Stimulated activated CD4-positive, alpha-beta T cell treated with anti-CD3 and anti-CD28 coated beads, Interleukin-12 subunit alpha, Interleukin-12 subunit beta, amount 100 ng/mL, for 48 hours (primary cell): ENCODE results near the gene PIRT.

Source experiments
- DNase-seq, 3 donors: peaks; one replicate each; pipeline ENCODE4 v3.0.0-alpha.2; 2020; ENCODE audit warnings: low read depth in 2 of 3, low spot score in 1 of 3

Gene PIRT

DNA sequence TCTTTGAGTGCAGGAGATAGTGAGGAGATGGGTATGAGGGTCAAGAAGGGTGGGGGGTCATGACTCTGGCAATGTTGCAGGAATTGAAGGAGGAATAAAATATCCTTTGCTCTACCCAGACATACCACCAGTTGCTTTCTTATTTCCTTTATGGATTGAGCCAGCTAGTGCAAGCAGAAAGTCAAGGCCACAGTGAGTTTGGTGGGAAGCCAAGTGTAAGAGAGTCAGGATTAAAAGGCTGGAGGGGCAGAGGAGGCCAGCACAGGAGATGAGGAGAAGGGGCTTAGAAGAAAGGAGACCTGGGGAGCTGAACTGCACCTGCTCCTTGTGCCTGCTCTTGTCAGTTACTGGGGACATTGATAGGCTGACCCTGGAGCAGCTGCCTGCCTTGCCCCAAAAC lies 16.1 kb downstream of the PIRT start:
- no peak for DNase-seq

DNA sequence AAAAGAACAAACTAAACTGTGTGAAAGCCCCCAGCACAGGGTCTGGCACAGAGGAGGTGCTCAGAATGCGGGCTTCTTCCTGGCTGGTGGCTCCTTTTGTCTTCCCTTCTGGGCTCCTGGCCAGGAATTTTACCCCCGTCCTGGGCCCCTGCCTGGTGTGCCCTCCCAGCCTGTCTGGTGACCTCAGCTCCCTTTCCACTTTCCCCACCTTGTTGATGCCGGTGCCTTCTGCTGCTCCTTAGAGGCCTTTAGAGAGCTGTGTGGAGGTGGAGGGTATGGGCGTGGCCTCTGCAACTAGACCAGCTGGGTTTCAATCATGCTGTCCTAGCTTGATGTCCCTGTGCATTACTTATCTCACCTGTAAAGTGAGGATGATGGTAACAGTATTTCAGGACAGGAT lies 16.8 kb downstream of the PIRT start:
- no peak for DNase-seq

GRCh38 chr17:10815319-10815718 lies 22.6 kb downstream of the PIRT start:
- no peak for DNase-seq

DNA sequence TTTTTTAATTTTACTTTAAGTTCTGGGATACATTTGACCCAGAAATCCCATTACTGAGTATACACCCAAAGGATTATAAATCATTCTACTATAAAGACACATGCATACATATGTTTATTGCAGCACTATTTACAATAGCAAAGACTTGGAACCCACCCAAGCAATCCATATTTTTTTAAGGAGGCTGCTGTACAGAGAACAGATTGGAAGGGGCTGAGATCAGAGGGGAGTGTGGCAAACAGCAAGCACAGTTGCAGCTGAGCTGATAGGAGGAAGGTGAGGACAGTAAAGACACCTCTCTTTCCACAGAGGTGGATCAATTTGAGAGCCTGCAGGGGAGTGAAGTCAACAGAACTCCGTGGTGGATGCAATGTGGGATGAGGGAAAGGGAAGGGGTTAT lies 23.8 kb downstream of the PIRT start:
- no peak for DNase-seq

DNA sequence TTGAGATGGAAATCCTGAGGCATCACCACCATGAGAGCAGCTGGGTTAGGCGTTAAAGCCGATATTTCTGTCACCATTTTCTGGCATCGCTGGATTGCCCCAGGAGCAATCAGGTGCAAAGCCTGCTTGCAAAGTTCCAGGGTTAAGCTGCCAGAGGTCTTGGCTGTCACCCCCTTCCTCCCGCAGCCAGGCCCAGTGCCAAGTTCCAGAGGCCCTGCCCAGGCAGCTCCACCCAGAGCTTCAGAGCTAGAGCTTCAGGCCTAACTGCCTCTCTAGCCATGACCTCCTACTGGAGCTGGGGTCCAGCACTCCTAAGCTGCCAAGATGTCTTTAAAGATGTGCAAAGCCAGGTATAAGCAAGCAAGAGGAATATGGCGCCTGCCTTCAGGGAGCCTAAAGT lies 25.2 kb downstream of the PIRT start:
- no peak for DNase-seq

- DNase-seq: no peak
Measured at GRCh38 chr17:10809605-10810004, 28.3 kb downstream of the PIRT start.

- no peak for DNase-seq
Measured at GRCh38 chr17:10807704-10808128, 30.2 kb downstream of the PIRT start.

DNA sequence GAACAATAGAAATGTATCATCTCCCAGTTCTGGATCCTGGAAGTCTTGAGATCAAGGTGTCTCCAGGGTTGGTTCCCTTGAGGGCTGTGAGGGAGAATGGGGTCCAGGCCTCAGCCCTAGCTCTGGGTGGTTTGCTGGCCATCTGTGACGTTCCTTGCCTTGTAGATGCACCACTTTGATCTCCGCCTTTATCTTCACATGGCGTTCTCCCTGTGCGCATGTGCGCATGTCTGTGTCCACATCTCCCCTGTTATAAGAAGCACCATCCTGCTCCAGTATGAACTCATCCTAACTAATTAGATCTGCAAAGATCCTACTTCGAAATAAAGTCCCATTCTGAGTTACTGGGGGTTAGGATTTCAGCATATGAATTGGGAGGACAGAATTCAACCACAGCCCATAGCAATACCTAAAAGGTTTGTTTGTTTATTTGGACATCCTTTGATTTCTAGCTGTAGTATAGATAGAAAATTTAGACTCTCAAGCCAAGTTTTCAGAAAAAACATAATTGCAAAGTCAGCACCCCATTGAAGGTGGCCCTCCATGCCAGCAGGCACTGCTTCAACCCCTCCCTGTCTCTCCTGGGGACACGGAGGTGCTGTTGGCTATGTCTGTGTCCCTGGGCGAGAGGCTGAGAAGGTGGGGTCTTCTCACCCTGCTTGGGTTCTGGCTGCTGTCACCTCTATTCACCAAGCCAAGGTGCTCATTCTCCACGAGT lies 31.2 kb downstream of the PIRT start:
- no peak for DNase-seq

GRCh38 chr17:10805911-10806310 lies 32.0 kb downstream of the PIRT start:
- DNase-seq: no peak

DNA sequence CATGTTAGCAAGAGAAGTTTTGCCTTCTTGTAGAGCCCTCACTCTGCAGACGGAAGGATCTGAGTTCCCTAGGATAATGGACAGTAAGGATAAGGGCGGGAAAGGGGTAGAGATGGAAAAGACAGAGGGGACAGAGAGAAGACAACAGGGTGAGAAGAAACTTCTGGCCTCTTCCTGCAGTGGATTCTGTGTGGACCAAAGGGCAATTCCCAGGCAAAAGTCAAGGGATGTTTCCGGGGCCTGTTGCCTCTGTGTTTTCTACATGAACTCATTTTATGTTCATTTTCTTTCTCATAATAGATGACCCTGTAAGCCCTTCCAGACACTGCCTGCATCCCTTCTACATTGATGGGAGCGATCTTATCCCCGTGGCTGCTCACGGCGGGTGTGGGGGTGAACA lies 33.3 kb downstream of the PIRT start:
- DNase-seq: no peak

GRCh38 chr17:10803830-10804475 lies 33.9 kb downstream of the PIRT start, which contains the start of gene TMEM238L:
Gene TMEM238L, minus strand, starts transcription at chr17:10804099. Its CDS starts 136 bp downstream, at chr17:10803963.
- no peak for DNase-seq

DNA sequence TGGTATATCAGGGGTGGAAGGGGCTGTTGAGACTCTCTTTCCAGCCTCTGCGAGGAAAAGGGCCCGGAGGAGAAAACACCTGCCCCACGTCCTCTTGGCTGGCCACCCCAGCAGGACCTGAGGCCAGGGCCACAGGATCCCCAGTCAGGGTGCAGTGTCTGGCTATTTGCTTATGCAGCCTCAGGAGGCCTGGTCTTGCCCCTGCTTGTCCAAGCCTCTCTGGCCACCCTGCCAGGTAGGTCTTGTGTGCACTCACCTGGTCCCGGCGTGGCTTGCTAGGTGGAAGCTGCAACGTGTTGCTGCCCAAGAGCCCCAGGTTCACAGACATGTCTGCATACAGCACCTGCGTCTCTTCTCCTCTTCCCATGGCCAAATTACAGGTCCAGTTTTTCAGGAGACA lies 34.5 kb downstream of the PIRT start:
- no peak for DNase-seq

- no peak for DNase-seq
Measured at GRCh38 chr17:10802496-10803284, 35.2 kb downstream of the PIRT start.

GRCh38 chr17:10799407-10799806 lies 38.5 kb downstream of the PIRT start:
- DNase-seq: no peak

DNA sequence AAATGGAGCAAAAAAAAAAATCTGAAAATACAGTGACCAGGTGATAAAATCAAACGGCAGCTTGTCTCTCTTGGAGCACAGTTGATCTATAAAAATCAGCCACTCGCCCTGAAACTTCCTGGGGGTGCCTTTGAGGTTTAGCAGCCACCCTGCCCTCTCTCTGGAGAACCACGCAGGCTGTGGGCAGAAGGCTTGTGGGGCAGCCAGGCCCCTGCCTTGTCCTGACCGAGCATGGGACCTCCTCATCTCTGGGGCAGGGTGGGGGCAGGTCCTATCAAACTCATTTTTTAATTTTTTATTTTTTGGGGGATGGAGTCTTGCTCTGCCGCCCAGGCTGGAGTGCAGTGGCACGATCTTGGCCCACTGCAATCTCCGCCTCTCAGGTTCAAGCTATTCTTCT lies 39.0 kb downstream of the PIRT start:
- no peak for DNase-seq

GRCh38 chr17:10798332-10798749 lies 39.5 kb downstream of the PIRT start:
- no peak for DNase-seq

DNA sequence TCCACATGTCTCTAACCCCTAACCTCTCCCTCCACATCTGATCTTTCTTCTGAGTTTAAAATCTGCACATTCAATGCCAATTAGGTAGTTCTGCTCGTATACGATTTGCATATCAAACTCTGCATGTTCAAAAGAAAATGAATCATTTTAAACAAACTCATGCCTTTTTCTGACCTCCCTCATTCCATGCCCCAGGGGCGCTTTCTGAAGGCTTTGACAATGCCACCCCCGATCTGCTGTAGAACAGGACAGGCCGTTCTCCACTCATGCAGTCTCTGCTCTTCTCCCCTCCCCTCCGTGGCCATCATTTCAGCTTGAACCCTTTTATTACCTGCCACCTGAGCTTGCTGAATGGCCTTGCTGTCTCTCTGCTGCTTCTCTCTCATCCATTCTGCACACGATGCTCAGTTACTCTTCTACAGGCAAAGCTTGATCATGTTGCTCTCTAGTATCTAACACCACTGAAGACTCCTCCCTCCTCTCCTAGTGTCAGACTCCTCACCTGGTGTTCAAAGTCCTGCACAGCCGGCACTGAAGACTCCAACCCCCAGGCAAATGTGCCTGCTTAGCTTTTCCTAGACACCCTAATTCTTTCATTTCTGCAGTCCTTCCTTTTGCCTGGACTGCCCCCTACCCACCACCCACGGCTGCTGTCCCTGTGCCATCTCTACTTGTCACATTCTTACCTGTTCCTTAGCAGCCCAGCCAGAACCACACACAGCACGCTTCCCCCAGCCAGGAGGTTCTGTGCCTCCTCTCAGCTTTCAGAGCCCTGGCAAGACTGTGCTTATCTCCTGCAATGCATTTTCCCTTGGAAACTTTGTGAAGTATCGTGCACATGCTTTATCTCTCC lies 40.2 kb downstream of the PIRT start:
- DNase-seq: no peak

- DNase-seq: no peak
Measured at GRCh38 chr17:10793816-10794215, 44.1 kb downstream of the PIRT start.

DNA sequence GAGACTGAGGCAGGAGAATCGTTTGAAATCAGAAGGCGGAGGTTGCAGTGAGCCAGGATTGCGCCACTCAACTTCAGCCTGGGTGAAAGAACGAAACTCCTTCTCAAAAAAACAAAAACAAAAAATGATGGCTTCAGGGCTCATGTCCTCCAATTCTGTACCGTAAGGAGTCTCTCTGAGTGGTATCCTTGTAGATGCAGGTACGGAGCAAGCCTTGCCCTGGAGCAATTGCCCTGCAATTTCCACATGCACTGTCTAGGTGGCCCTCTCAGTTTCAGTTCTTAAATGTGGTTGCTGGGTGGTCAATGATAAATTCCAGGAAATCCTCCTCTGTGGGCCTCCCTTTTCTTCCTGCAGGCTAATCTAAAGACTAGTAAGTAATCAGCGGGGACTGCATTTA lies 44.6 kb downstream of the PIRT start:
- no peak for DNase-seq

DNA sequence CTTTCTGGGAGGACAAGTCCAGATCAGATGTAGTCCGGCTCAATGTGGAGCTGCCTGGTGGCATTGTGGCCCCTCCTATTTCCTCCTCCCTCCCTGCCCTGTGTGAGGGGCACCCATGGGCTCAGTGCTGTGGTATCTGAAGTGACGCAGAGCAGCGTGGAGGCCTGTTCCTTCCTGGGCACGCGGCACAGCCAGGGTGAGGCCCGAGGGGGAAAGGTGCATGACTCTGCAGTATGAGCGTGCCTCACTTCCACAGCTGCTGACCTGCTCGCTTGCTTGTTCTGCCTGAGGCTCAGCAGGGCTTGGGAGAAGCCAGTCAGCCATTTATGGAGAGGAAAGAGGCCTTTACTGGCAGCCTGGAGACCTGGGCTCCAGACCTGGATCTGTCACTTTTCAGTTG lies 45.7 kb downstream of the PIRT start:
- no peak for DNase-seq
